Ramos (cell line): Measurements from ENCODE around the gene SUPT6H.

Experiments
- in situ Hi-C: fragments of 300-500 bp; cut with MboI; formaldehyde crosslinking; loops from one replicate; pipeline ENCODE4 v1.14.3; 2022; ENCODE audit warnings: low sequenced_read_pairs; ENCODE audit not compliant: unreplicated experiment

Gene SUPT6H

DNA sequence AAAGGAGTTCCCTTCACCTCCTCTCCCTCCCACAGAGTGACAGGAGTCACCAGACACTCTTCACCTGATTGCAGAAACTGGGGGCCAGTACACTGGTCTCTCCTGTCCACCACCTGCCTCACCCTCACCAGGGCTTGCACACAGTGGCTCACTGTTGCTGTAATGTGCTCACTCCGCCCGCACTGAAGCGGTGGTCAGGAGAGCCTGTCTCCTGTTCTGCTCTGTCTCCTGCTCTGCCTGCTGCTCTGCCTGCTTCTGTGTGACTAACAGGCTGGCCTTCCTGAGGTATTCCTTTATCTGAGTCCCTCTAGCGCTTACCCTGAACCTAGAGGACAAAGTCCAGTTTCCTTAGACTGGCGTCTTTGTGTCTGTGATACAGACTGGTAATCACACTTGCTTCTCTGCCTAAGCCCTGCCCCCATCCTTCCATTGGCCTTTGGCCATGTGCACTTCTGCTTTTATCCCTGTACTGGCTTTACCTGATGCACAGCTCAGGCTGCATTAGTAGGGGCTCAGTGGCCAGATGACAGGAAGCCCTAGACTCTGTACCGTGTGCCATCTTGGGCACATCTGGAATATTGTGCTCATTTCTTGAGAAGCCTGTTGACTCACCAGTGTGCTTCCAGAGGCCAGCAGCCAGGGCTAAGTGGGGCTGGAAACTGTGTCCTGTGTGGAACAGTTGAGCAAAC is 36.4 kb downstream of the SUPT6H start:
- in situ Hi-C loops, result no loop called here

GRCh38 chr17:28700278-28700677 is 38.3 kb downstream of the SUPT6H start:
- in situ Hi-C loops, result no loop called here

DNA sequence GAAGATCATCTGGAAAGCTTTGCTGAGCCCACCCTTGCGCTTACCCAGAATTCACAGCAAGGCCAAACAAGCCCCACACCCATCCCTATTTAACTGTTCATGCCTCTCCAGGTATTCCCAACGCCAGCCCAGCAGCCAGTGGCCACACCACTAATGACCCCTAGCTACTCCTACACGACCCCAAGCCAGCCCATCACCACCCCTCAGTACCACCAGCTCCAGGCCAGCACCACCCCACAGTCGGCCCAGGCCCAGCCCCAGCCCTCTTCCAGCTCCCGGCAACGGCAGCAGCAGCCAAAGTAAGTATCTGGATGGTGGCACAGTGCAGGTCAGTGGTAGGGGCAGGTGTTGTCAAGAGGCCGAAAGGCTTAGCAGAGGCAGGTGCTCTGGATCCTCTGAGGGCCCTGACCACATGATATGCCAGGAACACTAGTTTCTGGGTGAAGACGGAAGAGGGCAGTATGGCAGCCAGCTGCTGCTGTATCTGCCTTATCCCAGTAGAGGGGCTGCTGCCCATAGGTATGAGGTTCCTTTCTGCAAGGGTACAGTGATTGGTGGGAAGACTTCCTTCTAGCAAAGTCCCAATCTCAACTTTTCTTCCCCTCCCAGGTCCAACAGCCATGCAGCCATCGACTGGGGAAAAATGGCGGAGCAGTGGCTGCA is 39.0 kb downstream of the SUPT6H start:
- in situ Hi-C loops, result no loop called here

DNA sequence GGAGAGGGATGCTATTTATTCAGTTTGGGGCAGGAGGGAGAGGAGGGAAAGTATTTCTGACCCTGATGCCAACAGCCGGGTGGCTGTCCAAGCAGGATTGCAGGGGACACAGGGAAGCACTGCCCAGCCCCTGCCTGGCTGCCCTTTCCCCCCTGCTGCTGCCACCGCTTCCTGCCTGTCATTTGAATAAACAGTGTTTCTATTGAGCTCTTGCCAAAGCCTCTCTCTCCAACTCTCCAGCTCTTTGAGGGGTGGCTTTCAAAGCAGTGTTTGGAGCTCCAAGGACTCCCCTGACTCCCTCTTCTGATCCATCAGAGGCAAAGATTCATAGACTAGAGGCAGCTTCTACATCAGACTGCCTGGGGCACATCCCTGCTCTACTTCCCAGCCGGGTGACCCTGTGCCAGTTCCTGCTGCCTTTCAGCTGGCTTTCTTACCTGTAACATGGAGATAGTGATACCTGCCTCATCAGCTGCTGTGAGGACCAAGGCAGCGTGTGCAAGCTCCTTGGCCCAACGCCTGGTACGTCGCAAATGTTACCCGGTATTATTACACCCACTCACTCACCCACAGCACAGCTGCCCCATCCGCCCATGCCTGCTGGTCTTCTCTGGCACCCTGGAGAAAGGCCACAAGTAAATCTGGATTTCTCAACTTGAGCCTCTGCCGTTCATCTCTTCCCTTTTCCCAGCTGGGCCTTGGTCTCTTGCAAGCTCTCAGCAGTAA is 40.2 kb downstream of the SUPT6H start:
- in situ Hi-C loops, result no loop called here

GRCh38 chr17:28702752-28703150 is 40.7 kb downstream of the SUPT6H start:
- in situ Hi-C loops, result no loop called here

GRCh38 chr17:28703552-28704218 is 41.7 kb downstream of the SUPT6H start:
- in situ Hi-C loops, result no loop called here

GRCh38 chr17:28704219-28704858 is 42.3 kb downstream of the SUPT6H start:
- in situ Hi-C loops, result no loop called here

GRCh38 chr17:28705074-28705659 is 43.2 kb downstream of the SUPT6H start:
- in situ Hi-C loops, result no loop called here

DNA sequence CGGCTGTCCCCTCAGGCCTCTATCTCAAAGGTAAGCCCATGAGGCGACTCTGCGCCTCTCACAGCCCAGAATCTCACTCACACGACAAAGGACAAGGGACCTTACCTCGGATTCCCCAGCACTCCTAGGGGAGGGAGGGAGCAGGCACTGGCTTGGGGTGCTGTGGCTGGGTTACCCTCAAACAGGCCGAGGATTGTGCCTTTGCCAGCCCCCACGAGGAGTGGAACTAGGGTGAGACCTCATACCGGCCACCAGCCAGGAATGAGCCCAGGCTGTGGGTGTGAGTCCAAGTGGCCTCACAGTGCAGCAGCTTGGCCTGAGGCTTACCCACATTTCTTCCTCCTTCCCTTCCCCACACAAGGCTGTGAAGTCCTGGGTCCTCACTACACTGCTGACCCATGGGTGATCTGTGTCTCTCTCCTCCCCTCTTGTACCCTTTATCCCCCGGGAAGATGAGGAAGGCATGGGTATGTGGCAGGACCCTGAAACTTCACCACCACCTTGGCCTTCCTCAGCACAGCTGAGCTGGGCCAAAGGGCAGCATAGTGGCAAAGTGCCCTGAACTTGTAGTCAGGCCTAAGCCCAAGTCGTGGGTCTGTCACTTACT is 43.8 kb downstream of the SUPT6H start:
- in situ Hi-C loops, result no loop called here

DNA sequence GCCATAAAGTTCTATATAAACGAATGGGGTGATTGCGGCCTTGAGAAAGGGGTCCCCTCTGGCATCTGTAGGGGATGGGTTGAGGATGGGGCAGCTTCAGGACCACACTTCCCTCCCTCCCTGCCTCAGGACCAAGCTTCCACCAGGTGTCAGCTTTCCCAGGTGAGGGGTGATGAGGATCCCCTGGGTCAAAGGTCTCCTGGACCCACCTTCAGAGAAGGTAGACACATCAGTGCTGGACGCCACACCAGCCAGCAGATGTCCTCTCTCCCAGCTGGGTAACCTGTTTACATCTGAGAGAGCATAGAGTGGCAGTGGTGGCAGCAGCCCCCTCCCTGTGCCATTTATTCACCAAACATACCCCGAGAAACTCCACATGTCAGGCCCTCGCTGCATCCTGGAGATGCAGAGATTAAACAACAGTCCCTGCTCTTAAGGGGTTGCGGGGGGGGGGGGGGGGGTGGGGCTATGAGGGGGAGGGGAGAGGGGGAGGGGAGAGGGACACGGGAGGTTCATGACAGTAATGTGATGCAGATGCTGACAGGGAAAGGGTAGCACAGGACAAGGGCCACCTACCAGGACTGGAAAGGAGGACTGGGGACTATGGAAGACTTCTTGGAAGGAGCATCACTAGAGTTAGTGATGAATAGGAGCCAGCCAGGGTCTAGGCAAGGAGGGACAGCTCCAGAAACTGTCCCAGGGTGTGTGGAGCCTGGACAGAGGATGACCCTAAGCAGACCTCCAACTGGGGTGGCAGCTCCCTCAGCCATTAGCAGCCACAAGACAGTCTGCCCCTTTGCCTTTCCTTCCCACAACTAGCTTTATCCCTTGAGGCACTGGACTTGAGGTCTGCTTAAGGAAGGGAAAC is 44.7 kb downstream of the SUPT6H start:
- in situ Hi-C loops, result no loop called here

DNA sequence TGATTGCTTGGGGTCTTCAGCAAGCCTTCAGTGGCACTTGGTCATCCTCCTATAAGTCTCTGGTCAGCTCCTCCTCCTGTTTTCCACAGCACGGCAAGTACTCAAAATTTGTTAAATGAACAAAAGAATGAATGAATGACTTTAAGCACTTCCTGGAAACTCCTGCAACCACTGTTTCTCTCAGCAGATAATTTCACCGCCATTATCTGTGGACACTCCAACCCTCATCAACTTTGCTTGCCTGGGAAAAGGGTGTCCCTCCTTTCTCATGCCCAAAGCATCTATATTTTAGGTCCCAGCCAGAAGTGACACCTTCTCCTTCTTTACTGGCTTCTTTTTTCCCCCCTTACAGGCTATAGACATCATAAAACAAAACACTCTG is 45.3 kb downstream of the SUPT6H start:
- in situ Hi-C loops, result no loop called here

- in situ Hi-C loops, result no loop called here
Observed at GRCh38 chr17:28710861-28711722, 49.1 kb downstream of the SUPT6H start.

DNA sequence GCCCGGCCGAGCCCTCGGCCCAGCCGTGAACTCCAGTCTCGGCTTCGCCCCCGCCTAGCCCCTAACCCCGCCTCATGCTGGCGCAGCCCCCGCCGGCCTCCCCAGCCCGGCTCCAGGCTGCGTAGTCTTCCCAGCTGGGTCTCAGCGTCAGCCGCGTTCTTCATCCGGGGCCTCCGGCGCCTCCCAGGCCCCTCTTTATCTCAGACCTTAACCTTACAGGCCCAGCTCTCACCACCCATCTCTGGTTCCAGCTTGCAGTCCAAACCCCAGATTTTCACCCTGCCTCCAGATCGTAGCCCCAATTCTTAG is 49.7 kb downstream of the SUPT6H start, which contains the start of gene PROCA1:
TSS of gene PROCA1 (minus strand) at position 166 of the 309 bp plus-strand sequence. CDS start 228 bp downstream, outside the sequence.
- in situ Hi-C loops, result no loop called here

GRCh38 chr17:28712032-28712704 is 50.2 kb downstream of the SUPT6H start:
- in situ Hi-C loops, result no loop called here

GRCh38 chr17:28712705-28713415 is 50.9 kb downstream of the SUPT6H start:
- in situ Hi-C loops, result no loop called here

GRCh38 chr17:28714281-28714680 is 52.3 kb downstream of the SUPT6H start:
- in situ Hi-C loops, result no loop called here

- in situ Hi-C loops, result no loop called here
Observed at GRCh38 chr17:28715217-28715616, 53.2 kb downstream of the SUPT6H start.
